IPS DF 6.9 (cell line): ENCODE measurements around the gene UBAC2.

Source experiments
- DNase-seq: peaks from one replicate; pipeline ENCODE4 v3.0.0-alpha.2; 2013; ENCODE audit warnings: low read depth, low spot score
- H3K27ac ChIP-seq: one replicate; pipeline ENCODE4 v1.5.1; 2013; ENCODE audit warnings: low read length, control low read depth
- H3K27me3 ChIP-seq: 2 replicates; pipeline ENCODE4 v1.6.1; 2013; ENCODE audit warnings: mild to moderate bottlenecking, low read length; ENCODE audit not compliant: control insufficient read depth, insufficient read depth
- H3K36me3 ChIP-seq: 2 replicates; pipeline ENCODE4 v1.6.1; 2013; ENCODE audit warnings: low read length; ENCODE audit not compliant: control insufficient read depth, insufficient read depth
- H3K4me1 ChIP-seq: 2 replicates; pipeline ENCODE4 v1.6.1; 2013; ENCODE audit warnings: low read length; ENCODE audit not compliant: control insufficient read depth, insufficient read depth
- H3K4me3 ChIP-seq: 2 replicates; pipeline ENCODE4 v1.5.1; 2013; ENCODE audit warnings: mild to moderate bottlenecking, low read length
- H3K9me3 ChIP-seq: 2 replicates; pipeline ENCODE4 v1.6.1; 2013; ENCODE audit warnings: low read length, inconsistent platforms; ENCODE audit not compliant: control insufficient read depth, insufficient read depth
- WGBS: extraction: QIAGEN DNeasy Blood & Tissue Kit; methylation state at CpG from one replicate; pipeline ENCODE4 v1.1.7; 2013; ENCODE audit warnings: mixed read lengths, missing lambda C conversion rate; ENCODE audit not compliant: insufficient read length, insufficient coverage; 5-methylcytosine and 5-hydroxymethylcytosine counted together

Gene UBAC2

DNA sequence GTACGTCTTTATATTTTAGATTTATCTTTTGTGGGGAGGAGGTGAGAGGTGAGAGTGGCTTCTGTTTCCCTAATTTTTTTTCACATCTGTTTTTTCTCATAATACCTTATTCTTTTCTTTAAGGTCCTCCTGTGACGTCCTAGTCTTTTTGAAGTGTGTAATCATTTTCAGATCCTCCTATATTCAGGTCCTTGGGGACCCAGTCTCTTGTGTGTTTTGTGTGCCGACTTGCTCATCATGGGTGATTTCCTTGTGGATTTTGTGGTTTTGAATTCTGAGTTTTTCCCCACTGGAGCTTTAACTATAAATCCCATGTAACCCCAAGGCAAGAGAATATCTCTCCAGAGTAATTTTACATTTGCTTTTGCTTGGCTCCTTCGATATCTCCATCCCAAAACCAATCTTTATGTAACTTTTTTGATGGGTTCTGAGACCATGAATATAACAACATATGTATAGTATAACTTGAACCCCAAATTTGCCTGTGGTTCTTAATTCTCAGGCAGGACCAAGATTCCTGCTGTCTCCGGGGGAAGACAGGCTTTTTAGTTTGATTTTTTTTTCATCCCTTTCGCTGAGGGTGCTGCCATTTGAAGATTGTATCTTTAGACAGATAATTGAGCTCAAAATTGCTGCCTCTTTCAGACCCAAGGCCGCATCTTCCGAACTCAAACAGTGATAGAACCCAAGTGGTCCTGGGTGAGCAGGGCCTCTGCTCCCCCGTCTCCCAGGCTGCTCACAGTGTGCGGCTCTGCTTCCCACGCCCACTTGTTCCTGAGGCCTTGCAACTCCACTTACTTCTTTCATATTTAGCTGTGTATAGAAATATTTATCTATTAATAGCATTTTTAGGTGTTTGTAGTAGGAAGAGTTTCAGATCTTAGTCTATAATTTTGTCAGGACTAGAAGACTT lies 165.7 kb downstream of the UBAC2 start:
- no peak for DNase-seq
- no peaks in the 10 kb centered on the region for H3K36me3 ChIP-seq
- H3K9me3 ChIP-seq: no peaks in the 10 kb centered on the region
- H3K4me3 ChIP-seq: no peak overlapping the region
- no CpG with 5 or more reads among the region's 11 CpGs for WGBS
- no peaks in the 10 kb centered on the region for H3K27me3 ChIP-seq
- no peaks in the 10 kb centered on the region for H3K4me1 ChIP-seq
- no peak overlapping the region for H3K27ac ChIP-seq

- no CpG with 5 or more reads among the region's 7 CpGs for WGBS
Measured at GRCh38 chr13:99367106-99367616, 166.5 kb downstream of the UBAC2 start.

GRCh38 chr13:99367663-99368448 lies 167.2 kb downstream of the UBAC2 start:
- Histone ChIP-seq H3K27me3 (no peaks in the 10 kb centered on the region), H3K4me3 (no peak overlapping the region), H3K27ac (no peak overlapping the region), H3K36me3 (no peaks in the 10 kb centered on the region), H3K4me1 (no peaks in the 10 kb centered on the region), H3K9me3 (no peaks in the 10 kb centered on the region)
- no CpG with 5 or more reads among the region's 16 CpGs for whole genome bisulfite sequencing
- DNase-seq: no peak

More at GRCh38 chr13:99367106-99367616, 166.5 kb downstream of the UBAC2 start:
- H3K4me3 ChIP-seq: no peak overlapping the region
- no peaks in the 10 kb centered on the region for H3K9me3 ChIP-seq
- no peaks in the 10 kb centered on the region for H3K4me1 ChIP-seq
- H3K27ac ChIP-seq: no peak overlapping the region
- DNase-seq: no peak
- no peaks in the 10 kb centered on the region for H3K27me3 ChIP-seq
- no peaks in the 10 kb centered on the region for H3K36me3 ChIP-seq

DNA sequence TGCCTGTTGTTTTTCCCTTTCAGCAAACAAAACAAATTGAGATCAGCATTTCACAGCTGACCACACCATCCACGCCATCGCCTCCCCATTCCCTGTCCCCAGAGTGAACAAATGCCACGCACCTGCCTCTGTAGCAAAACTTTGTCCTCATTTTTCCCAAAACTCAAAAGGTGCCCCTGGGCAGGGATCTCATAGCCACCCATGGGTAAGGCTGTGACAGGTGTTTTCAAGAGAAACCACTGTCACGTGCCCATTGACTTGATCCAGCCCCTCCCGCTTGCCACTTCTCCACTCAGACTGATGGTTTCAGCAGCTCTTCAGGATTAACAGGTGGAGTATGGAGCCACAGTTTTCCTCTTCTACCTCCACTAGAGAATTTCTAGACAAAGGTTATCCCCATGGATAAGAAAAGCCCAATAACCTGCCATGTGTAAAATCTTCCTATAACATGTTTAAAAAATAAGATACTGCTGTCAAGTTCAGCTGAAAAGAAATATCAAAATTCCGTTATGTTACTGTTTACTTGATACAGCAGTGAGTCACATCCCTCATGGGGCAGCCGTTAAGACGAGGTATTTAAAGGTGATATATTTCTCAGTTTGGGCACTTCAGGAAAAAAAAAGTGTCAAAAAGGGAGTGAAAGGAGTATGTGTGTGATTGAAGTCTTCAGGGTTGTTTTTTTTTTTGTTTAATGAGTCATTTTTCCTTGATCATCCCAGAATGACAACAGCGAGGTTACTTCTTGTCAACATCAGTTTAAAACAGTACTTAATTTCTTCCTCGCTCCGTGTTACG lies 170.0 kb downstream of the UBAC2 start:
- H3K4me3 ChIP-seq: no peak overlapping the region
- H3K27ac ChIP-seq: no peak overlapping the region
- no peaks in the 10 kb centered on the region for H3K9me3 ChIP-seq
- WGBS: no CpG with 5 or more reads among the region's 12 CpGs
- no peak for DNase-seq
- H3K27me3 ChIP-seq: no peaks in the 10 kb centered on the region
- H3K36me3 ChIP-seq: no peaks in the 10 kb centered on the region
- H3K4me1 ChIP-seq: no peaks in the 10 kb centered on the region

GRCh38 chr13:99371956-99372355 lies 171.3 kb downstream of the UBAC2 start:
- H3K27ac ChIP-seq: no peak overlapping the region
- no peaks in the 10 kb centered on the region for H3K9me3 ChIP-seq
- H3K27me3 ChIP-seq: no peaks in the 10 kb centered on the region
- H3K36me3 ChIP-seq: no peaks in the 10 kb centered on the region
- no CpG with 5 or more reads among the region's 9 CpGs for WGBS
- H3K4me3 ChIP-seq: no peak overlapping the region
- H3K4me1 ChIP-seq: no peaks in the 10 kb centered on the region
- DNase-seq: no peak

GRCh38 chr13:99373436-99373835 lies 172.8 kb downstream of the UBAC2 start:
- no CpG with 5 or more reads among the region's 8 CpGs for WGBS
- no peak for DNase-seq
- H3K4me3 ChIP-seq: no peak overlapping the region
- H3K36me3 ChIP-seq: no peaks in the 10 kb centered on the region
- no peaks in the 10 kb centered on the region for H3K27me3 ChIP-seq
- H3K27ac ChIP-seq: no peak overlapping the region
- no peaks in the 10 kb centered on the region for H3K4me1 ChIP-seq
- H3K9me3 ChIP-seq: no peaks in the 10 kb centered on the region

- DNase-seq: no peak
- H3K4me3 ChIP-seq: no peak overlapping the region
- H3K9me3 ChIP-seq: no peaks in the 10 kb centered on the region
- peaks cover 2% of the 10 kb centered on the region; the same call in 1 of the 2 replicates for H3K4me1 ChIP-seq
- no CpG with 5 or more reads among the region's 10 CpGs for WGBS
- no peaks in the 10 kb centered on the region for H3K36me3 ChIP-seq
- H3K27me3 ChIP-seq: no peaks in the 10 kb centered on the region
- H3K27ac ChIP-seq: no peak overlapping the region
Measured at GRCh38 chr13:99374169-99374991, 173.7 kb downstream of the UBAC2 start.

- DNase-seq: no peak
- Histone ChIP-seq H3K27ac (no peak overlapping the region), H3K36me3 (no peaks in the 10 kb centered on the region), H3K4me3 (no peak overlapping the region), H3K27me3 (no peaks in the 10 kb centered on the region), H3K4me1 (peaks cover 4% of the 10 kb centered on the region; the same call in 1 of the 2 replicates), H3K9me3 (no peaks in the 10 kb centered on the region)
- WGBS: no CpG with 5 or more reads among the region's 12 CpGs
Measured at GRCh38 chr13:99374994-99375737, 174.5 kb downstream of the UBAC2 start.

- Histone ChIP-seq H3K4me1 (peaks cover 4% of the 10 kb centered on the region; the same call in 1 of the 2 replicates), H3K9me3 (no peaks in the 10 kb centered on the region), H3K36me3 (no peaks in the 10 kb centered on the region), H3K27me3 (no peaks in the 10 kb centered on the region), H3K27ac (no peak overlapping the region), H3K4me3 (no peak overlapping the region)
- DNase-seq: no peak
- WGBS: no CpG with 5 or more reads among the region's 2 CpGs
Measured at GRCh38 chr13:99375738-99376080, 175.1 kb downstream of the UBAC2 start.
